Stomach (tissue), 4 donors: ENCODE data around the gene S100A3.

Experiments used
- POLR2A ChIP-seq, 4 donors: fragments of 450-650 bp; IDR thresholded peaks; one replicate each; pipeline ENCODE4 v1.6.1; 2016; ENCODE audit warnings: antibody characterized with exemption in 4 of 4, control low read depth in 2 of 4, mild to moderate bottlenecking in 1 of 4, moderate library complexity in 1 of 4
- TF ChIP-seq, protein P1 (sequence below), 7 experiments: fragments of 450-650 bp in 4 of 7; fragments of 200-600 bp in 3 of 7; sonication (generic) in 3 of 7; IDR thresholded peaks; one replicate each; pipeline ENCODE4 v1.5.1; 2016 to 2019; ENCODE audit warnings: antibody characterized with exemption in 7 of 7, control low read depth in 2 of 7, mild to moderate bottlenecking in 1 of 7

DNA sequence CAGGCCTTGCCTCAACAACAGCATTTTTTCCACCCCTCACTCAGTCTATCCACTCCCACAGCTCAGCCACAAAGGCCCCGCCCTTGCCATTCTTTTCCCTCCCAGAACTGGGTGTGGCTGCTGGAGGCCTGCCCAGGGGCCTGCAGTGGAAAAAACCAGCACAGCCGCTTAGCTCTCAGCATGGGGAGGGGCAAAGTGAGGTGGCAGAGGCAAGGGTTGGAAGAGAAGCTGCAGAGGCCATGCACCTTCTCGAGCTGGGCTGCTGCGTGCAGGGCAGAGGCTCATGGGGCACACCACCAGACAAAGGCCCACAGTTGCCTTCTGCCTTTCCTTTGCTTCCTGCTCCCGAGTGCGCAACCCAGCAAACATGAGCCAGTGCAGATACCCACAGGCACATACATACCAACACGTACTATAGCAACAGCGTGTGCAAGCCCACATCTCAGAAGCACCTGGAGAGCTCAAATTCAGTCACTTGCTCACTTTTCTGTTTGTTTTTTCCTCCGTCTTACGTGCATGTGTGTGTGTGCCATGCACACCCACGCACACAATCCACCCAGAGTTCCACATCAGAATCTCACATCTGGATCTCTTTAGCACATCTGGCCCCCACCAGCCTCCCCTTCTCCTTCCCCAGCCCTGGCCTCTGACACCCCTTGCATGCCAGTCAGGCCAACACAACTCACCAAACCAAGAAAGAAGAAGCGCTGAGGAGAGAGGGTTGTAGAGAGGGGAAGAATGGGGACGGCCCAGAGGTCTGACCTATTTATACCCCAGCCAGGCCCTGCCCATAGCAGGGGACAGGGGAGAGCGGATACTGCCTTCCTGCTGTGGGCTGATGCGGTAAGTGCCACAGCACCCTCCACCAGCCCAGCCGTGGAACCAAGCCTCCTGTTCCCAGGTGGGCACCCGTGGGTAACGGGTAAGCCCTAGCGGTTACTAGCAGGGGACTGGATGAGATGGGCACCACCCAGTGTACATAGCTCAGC is 3.7 kb downstream of the S100A3 start, which contains the start of gene S100A4:
- TF ChIP-seq POLR2A (IDR thresholded peaks at IDR 0.05): no peak
- TF ChIP-seq, protein P1, sequence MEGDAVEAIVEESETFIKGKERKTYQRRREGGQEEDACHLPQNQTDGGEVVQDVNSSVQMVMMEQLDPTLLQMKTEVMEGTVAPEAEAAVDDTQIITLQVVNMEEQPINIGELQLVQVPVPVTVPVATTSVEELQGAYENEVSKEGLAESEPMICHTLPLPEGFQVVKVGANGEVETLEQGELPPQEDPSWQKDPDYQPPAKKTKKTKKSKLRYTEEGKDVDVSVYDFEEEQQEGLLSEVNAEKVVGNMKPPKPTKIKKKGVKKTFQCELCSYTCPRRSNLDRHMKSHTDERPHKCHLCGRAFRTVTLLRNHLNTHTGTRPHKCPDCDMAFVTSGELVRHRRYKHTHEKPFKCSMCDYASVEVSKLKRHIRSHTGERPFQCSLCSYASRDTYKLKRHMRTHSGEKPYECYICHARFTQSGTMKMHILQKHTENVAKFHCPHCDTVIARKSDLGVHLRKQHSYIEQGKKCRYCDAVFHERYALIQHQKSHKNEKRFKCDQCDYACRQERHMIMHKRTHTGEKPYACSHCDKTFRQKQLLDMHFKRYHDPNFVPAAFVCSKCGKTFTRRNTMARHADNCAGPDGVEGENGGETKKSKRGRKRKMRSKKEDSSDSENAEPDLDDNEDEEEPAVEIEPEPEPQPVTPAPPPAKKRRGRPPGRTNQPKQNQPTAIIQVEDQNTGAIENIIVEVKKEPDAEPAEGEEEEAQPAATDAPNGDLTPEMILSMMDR (IDR thresholded peaks at IDR 0.05): no peak
